Limb (tissue), 2 donors: ENCODE measurements around the gene CERCAM.
"Not testable (repeated sequence)": the region's sequence is repeated elsewhere in the genome, so short reads cannot be mapped to it uniquely, and the experiment has no call there.

Source experiments
- DNase-seq, 2 donors: peaks; one replicate each; pipeline ENCODE4 v3.0.0-alpha.2; 2016; ENCODE audit errors: extremely low spot score in 2 of 2

CERCAM gene

DNA sequence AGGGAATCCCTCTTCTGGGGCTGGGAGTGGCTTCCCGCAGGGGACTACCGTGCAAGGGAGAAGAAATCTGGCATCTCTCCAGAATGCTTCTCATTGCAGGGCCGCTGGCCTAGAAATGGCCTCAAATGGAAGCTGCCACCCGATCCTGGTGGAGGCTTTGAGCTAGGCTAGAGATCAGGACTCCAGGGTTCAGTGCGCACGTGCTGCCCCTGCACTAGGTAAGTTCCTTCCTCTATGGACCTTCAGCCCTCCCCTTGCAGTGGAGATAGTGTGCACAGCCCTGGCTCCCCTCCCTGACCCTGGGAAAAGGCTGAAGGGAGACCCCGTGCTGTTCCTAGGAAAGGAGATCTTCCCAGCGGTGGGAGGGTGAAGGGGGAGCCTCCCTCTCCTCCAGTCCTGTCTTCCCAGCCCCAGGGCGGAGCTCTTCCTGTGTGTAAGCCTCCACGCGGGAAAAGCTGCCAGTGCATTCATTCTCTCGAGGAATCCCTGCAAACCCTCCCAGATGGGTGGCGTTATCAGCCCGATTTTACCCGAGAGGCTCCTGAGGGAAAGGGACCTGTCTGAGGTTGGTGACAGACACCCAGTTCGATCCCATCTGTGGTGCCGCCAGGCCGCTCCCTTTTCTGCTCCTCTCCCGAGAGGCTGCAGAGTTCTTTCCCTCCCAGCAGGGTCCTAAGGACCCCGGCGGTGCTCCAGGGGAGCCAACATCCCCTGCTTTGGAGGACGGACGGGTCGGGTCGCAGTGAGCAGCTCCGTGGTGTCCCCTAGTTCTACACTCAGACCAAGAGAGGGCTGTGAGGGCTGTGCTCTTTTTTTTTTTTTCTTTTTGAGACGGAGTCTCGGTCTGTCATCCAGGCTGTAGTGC is 1.4 kb upstream of the CERCAM start:
- no peak for DNase-seq

DNA sequence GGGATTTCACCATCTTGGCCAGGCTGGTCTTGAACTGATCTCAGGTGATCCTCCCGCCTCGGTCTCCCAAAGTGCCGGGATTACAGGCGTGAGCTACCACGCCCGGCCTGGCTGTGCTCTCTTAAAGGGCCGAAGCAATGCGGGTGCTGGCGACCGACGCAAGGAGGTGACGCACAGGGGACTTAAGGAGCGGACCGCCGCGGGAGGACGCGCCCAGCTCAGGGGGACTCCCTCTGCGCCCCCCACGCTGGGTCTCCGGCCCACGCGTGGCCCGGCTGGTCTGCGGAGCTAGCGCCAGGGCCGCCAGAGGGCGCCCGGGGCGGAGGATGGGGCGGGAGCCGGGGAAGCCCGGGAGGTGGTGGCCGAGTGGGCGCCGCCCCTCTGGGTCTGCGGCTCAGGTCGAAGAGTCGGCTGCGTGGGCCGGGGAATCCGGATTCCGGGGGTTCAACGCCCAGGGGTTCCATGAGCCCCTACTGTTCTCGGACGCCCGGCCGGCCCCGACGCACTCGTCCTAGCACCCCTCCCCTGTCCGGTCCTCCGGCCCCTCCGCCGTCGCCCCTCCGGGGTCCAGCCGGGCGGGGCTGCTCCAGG is 502 bp upstream of the CERCAM start:
- peak; percentile 69 to 87 for DNase-seq

DNA sequence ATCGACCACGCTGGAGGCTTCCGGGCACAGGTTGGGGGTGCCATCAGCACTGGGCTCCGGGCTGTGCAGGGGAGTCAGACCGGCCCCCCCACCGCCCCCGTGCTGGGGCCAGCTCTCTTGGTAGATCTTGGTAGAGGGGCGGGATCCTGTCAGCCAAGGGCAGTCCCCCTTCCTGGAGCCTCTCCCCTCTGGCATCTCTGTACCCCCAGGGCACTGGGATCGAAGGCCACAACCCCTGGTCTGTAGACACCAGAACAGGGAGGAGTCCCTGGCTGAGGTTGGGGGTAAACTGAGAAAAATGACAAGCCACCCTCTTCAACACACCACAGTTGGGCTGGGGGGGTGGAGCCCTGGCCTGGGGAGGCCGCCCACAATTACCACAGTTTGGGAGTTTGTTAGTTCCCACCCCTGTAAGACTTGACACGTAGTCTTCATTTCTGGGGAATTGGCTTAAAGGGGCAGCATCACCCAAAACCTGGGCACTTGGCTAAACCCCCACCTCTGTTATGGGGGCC is 882 bp downstream of the CERCAM start:
- DNase-seq: no peak

DNA sequence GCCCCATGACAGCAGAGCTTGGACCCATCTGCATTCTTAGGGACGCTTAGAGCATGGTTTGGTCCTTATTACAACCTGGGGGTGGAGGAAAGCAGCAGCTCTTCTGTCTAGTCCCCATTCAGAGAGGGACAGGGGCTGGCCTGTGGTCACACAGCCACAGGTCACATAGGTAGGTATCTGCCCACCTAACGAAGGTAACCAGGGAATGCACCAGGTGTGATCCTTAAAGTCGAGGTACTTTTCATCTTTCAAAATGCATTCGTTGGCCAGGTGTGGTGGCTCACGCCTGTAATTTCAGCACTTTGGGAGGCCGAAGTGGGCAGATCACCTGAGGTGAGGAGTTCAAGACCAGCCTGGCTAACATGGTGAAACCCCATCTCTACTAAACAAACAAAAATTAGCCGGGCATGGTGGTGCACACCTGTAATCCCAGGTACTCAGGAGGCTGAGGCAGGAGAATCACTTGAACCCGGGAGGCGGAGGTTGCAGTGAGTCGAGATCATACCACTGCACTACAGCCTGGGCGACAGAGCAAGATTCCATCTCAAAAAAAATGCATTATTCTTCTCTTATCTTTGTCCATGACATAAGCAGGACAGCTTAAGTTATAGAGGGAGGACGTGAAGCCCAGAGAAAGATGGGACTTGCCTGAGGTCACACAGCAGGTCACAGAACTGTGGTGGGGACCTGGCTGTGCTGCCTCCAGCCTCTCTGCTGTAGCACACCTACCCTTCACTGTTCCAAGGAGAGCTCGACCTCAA is 1.5 kb downstream of the CERCAM start:
- not testable (repeated sequence) for DNase-seq

DNA sequence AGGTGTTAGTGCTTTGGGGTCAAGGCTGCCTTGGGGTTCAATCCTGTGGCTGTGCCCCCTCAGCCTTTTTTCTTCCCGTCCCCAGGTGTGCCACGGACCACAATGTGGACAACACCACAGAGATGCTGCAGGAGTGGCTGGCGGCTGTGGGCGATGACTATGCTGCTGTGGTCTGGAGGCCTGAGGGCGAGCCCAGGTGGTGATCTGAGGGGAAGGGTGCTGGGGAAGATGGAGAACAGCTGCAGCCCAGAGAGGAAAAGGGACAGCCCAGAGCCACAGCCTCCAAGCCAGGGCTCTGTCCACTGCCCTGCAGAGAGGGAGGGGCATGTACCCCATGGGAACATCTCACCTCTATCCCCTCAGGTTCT is 2.1 kb downstream of the CERCAM start:
- DNase-seq: no peak

DNA sequence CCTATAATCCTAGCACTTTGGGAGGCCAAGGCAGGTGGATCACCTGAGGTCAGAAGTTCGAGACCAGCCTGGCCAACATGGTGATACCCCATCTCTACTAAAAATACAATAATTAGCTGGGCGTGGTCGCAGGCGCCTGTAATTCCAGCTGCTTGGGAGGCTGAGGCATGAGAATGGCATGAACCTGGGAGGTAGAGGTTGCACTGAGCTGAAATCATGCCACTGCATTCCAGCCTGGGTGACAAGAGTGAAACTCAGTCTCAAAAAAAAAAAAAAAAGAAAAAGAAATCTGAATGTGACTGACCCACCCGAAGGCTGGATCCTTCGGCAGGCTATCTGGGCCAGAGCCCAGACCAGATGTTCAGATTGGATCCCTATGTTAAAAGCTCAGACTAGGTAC is 2.7 kb downstream of the CERCAM start:
- not testable (repeated sequence) for DNase-seq

DNA sequence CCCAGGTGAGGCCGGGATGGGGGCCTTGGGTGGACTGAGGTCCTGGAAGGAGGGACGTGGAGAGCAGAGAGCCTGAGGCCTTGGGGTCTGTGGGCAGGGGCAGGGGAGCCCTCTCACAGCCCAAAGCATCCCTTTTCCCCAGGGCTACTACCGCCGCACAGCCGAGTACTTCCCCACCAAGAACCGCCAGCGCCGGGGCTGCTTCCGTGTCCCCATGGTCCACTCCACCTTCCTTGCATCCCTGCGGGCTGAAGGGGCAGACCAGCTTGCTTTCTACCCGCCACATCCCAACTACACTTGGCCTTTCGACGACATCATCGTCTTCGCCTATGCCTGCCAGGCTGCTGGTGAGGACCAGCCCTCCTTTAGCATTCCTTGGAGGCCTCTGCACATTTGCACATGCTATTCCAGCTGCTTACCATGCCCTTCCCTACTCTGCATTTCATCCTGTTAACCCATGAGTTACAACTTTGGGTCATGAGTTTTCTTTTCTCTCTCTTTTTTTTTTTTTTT is 3.7 kb downstream of the CERCAM start:
- no peak for DNase-seq

DNA sequence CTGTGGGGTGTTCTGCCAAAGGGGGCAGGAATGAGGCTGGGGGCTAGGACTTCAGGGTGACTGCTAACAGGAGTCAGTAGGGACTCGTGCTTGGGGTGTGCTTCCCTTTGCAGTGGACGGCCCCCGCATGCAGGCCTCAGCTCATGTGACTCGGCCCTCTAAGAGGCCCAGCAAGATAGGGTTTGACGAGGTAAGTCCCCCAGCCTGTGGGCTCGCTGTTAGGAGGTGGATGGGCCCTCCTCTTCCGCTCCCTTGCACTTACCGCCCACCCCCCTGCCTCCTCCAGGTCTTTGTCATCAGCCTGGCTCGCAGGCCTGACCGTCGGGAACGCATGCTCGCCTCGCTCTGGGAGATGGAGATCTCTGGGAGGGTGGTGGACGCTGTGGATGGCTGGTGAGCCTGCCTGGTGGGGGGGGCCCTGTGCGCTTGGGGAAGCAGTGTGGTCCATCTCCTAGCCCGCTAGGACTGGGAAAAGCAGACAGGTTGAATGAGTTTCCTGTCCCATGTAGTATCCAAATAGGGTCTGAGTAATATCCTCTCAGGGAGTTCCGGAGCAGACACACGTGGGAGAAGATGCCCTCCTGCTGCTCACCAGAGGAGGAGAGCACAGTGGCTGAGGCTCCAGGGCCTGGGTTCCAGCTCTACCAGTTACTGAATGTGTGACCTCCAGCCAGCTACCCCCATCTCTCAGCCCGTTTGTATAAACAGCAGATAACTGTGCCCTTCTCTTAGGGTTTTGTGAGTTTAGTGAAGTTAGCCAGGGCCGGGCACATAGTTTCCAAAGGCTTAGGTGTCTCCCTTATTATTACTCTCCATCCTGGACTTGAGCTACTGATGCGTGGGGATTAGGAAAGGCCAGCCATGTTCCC is 8.2 kb downstream of the CERCAM start:
- no peak for DNase-seq

DNA sequence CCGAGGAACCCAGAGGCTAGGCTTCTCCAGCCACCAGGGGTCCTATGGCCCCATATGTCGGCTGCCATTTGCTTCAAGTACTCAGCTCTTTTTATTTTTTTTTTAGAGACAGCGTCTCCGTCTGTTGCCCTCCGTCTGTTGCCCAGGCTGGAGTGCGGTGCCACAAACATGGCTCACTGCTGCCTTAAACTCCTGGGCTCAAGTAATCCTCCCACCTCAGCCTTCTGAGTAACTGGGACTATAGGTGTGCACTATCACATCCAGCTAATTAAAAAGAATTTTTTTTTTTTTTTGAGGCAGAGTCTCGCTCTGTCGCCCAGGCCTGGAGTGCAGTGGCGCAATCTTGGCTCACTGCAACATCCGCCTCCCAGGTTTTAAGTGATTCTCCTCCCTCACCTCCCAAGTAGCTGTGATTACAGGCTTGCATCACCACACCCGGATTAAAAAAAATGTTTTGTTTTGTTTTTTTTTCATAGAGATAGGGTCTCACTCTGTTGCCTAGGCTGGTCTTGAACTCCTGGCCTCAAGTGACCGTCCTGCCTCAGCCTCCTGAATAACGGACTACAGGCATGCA is 8.9 kb downstream of the CERCAM start:
- DNase-seq: no peak

DNA sequence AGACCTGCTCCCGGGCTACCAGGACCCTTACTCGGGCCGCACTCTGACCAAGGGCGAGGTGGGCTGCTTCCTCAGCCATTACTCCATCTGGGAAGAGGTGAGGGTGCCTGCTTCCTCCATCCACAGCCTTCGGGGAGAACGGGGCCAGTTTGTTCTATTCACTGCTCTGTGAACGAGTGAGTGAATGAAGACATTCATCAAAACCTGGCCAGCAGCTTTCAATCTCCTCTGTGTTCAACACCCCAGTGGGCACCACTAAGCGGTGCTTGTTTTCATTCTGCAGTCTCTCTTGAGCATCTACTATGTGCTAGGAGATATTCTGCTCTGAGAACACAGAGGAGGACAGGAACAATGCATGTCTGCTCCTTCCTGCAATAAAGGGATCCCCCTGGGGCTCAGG is 10.6 kb downstream of the CERCAM start:
- no peak for DNase-seq

DNA sequence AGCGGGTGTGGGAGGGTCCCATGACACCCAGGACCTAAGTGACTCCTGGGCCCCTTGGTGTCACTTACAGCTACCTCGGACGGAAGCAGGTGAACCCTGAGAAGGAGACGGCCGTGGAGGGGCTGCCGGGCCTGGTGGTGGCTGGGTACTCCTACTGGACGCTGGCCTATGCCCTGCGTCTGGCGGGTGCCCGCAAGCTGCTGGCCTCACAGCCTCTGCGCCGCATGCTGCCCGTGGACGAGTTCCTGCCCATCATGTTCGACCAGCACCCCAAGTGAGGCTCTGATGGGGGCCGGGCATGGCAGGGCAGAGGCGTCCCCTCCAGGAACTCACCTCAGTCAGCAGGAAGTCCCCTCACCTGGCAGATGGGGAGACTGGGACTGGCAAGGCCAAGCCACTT is 13.7 kb downstream of the CERCAM start:
- no peak for DNase-seq

DNA sequence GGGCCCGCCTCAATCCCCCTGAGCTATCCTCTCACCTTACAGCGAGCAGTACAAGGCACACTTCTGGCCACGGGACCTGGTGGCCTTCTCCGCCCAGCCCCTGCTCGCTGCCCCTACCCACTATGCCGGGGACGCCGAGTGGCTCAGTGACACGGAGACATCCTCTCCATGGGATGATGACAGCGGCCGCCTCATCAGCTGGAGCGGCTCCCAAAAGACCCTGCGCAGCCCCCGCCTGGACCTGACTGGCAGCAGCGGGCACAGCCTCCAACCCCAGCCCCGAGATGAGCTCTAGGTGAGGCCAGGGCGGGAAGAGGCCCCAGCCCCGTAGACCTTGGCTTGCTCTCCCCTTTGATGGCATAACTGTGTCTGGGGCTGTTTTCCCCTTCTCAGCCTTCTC is 15.0 kb downstream of the CERCAM start:
- no peak for DNase-seq

DNA sequence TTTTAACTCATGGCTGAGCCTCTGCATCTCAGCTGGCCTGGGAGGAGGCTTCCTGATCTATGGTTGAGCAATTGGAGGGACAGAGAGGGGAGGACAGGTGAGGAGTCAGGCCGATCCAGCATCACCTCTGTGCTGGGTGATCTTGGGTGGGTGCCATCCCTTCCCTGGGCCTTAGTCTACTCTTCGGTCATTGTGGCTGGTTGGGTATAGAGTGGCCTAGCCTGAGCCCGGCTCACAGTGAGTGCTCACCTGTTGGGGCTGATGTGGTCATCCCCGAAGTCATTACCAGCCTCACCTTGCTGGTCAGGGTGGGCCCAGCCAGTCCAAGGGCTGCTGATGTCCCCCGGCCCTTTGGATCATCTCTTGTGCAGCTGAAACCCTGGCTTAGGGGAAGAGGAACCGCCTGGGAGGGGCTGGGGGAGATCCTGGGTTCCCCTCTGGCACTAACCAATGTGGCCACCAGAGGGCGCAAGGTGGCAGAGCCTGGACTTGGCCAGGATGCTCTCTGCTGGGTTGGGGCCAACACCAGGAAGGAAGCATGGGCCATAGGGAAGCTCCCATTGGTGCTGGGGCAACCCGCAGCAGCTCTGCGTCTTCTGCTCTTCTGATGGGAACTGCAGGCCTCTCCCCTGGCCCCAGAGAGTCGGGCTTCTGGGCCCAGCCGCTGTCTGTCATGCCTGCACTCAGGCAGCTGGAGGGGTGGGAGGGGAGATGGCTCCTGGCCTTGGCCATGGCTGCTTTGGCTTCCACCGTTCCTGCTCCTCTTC is 17.9 kb downstream of the CERCAM start:
- peak; percentile 68 to 89 for DNase-seq

DNA sequence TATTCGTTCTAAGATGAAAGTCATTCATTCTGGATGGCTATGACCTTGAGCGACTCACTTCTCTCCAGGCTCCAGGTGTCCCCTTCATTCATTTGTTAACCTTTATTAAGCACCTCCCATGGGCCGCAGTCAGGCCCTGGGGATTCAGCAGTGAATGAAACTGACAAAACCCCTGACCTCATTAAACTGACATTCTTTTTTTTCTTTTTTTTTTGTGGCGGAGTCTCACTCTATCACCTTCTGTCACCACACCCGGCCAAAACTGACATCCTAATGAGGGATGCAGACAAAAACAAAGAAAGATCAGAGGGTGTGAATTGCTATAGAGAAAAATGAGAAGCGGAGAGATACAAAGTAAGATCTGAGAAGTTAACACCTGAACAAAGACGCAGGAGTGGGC is 18.6 kb downstream of the CERCAM start:
- DNase-seq: no peak

DNA sequence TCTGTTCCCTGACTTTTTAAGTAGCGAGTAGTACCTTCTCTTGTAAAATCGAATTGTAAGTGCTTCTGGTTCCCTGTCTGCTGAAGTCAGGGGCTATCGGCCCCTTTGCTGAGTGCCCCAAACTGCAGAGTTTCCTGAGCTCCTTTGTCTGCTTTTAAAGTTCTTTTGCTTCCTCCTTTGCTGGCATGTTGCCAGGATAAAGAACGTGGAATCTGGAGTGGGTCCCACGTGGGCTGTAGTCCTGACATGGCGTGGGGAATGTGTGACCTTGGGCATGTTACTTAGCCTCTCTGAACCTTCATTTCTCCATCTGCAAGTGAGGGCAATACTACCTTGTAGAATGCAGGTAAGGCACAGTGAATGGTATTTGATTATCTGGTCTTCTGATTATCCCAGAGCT is 21.5 kb downstream of the CERCAM start:
- DNase-seq: no peak

DNA sequence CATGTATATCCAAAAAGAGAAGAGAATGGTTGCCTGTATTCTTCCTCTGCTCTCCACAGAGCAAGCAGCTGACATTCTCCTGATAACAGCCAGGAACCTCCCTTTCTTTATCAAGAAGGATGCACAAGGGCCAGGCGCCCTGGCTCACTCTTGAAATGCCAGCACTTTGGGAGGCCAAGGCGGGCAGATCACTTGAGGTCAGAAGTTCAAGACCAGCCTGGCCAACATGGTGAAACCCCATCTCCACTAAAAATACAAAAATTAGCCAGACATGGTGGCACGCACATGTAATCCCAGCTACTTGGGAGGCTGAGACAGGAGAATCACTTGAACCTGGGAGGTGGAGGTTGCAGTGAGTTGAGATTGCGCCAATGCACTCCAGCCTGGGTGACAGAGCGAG is 25.8 kb downstream of the CERCAM start:
- DNase-seq: not testable (repeated sequence)

DNA sequence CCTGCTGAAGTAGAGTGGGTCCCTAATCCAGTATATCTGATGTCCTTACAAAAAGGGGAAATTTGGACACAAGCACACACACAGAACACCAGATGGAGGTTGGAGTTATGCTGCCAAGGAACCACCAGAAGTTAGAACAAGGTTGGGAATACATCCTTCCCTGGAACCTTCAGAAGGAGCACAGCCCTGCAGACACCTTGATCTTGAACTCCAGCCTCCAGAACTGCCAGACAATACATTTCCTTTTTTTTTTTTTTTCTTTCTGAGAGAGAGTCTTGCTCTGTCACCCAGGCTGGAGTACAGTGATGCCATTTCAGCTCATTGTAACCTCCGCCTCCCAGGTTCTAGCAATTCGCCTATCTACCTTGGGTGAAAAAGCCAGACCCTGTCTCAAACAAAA is 28.1 kb downstream of the CERCAM start:
- no peak for DNase-seq

DNA sequence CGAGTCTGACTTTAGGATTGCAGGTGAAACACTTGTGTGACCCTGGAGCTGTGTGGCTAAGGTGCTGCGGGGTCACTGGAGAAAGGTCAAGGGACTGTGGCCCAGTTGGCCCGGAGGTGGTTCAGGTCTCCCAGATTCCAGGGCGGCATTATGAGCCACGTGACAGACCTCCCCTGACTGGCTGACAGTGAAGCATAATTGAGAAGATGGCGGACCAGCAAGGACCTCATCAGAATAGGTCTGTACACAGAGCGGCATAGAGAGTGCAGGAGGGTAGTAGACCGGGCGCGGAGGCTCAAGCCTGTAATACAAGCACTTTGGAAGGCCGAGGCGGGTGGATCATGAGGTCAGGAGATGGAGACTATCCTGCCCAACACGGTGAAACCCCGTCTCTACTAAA is 34.3 kb downstream of the CERCAM start:
- no peak for DNase-seq

DNA sequence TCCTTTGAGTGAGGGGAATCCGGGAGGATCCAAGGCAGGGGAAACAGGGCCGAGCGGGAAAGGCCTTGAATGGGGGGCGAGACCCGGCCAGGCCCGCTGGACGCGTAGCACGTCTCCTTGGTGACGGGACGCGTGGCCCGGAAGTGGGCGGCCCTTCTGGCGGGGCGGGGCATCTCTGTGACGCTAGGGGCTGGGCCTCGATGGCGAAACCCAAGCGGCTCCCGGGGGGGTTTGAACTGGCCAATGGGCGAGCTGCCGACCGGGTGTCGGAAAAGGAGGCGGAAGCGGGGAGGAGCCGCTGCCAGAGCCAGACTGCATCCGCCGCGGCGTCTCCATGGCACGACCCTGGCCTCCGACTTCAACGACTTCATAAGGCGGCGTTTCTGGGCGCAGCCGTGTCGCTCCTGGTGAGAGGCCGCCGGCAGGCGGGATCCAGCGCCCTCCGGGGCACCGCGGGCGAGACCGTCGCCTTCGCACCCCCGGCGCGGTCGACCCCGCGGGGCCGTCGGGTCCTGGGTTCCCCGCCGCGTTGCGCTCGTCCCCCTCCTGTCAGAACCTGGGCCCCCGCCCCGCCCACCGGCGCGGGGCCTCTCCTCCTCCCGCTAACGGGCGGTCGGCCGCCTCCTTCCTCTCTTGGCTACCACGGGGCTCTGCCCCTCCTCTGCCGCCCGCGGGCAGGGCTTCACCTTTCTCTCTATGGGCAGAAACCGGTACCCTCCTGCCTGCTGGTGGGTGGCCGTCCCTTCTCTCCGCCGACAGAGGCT is 35.4 kb downstream of the CERCAM start, which contains the start of gene ODF2:
TSS of gene ODF2 (plus strand) at position 158 of the 764 bp plus-strand sequence. CDS start at position 244, 86 bp downstream.
- DNase-seq: peak; percentile 97 to 99
